ENCODE data around the gene ZDHHC22.

ZDHHC22 gene

GRCh38 chr14:77125823-77126325 lies 15.7 kb downstream of the ZDHHC22 start:
- no peak for DNase-seq

- DNase-seq: no peak
These were observed 16.2 kb downstream of the ZDHHC22 start for GRCh38 chr14:77125281-77125801.

- DNase-seq: peak; percentile 44
These were observed 17.0 kb downstream of the ZDHHC22 start for GRCh38 chr14:77124345-77125280.

- DNase-seq: peak; percentile 55
These were observed 17.9 kb downstream of the ZDHHC22 start for GRCh38 chr14:77123381-77124325.

- no peak for DNase-seq
These were observed 19.0 kb downstream of the ZDHHC22 start for GRCh38 chr14:77122526-77123125.

- DNase-seq: no peak
These were observed 20.5 kb downstream of the ZDHHC22 start for GRCh38 chr14:77120771-77121743.

- no peak for DNase-seq
These were observed 21.7 kb downstream of the ZDHHC22 start for GRCh38 chr14:77119851-77120250.

- no peak for DNase-seq
These were observed 25.3 kb downstream of the ZDHHC22 start for GRCh38 chr14:77116172-77116817.

- no peak for DNase-seq
These were observed 27.0 kb downstream of the ZDHHC22 start for GRCh38 chr14:77114609-77115008.

GRCh38 chr14:77113644-77114043 lies 27.9 kb downstream of the ZDHHC22 start:
- no peak for DNase-seq

GRCh38 chr14:77111021-77111420 lies 30.6 kb downstream of the ZDHHC22 start:
- DNase-seq: no peak

- DNase-seq: no peak
These were observed 31.3 kb downstream of the ZDHHC22 start for GRCh38 chr14:77110286-77110685.

GRCh38 chr14:77109656-77110055 lies 31.9 kb downstream of the ZDHHC22 start:
- DNase-seq: no peak

- DNase-seq: no peak
These were observed 32.8 kb downstream of the ZDHHC22 start for GRCh38 chr14:77108753-77109152.

GRCh38 chr14:77107228-77107627 lies 34.4 kb downstream of the ZDHHC22 start:
- DNase-seq: no peak

- no peak for DNase-seq
These were observed 34.9 kb downstream of the ZDHHC22 start for GRCh38 chr14:77106666-77107065.

- no peak for DNase-seq
These were observed 36.2 kb downstream of the ZDHHC22 start for GRCh38 chr14:77105145-77105939.

GRCh38 chr14:77104393-77104792 lies 37.2 kb downstream of the ZDHHC22 start:
- no peak for DNase-seq

GRCh38 chr14:77103951-77104350 lies 37.6 kb downstream of the ZDHHC22 start:
- DNase-seq: peak; percentile 43

- no peak for DNase-seq
These were observed 38.1 kb downstream of the ZDHHC22 start for GRCh38 chr14:77103475-77103874.

Measured in NCI-H774 (cell line).